ENCODE data around the gene KIF17. TPM values are rescaled to one million over a fixed set of nuclear protein-coding genes. Genes with fewer than 3 reads are reported as not detected.

KIF17 gene
- total and polyA plus RNA-seq, 2 of the 8 experiments (the other 6 are each of a cell fraction or from before 2014, with no cell fraction given), result 6.9 to 10.4 TPM

DNA sequence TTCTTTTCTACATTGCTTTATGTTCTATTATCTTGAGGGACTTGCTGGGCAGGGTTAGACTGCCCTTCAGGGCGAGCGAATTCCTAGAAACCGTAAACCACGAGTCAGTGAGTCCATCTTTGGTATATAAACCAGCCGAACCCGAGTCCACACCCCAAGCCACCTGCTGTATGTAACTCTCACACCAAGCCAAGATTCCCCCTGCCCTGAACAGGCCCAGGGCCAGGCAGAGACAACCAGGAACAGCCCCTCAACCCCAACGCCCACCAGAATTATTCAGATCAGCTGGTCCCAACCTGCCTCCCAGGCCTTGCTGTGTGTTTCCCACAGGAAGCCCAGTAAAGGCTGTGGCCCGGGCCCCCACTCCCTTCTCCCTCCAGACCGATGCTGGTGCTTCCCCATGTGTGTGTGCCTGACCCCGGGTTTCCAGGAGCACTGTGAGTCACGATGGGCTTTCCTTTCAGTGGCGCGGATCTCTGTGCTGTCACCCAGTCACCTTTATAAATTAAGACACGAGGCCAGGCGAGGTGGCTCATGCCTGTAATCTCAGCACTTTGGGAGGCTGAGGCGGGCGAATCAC is 17.1 kb downstream of the KIF17 start (continued):
- TF ChIP-seq CTCF (IDR thresholded peaks at IDR 0.05; ENCODE audit: control extremely low read depth in 1 of 3, insufficient read depth in 1 of 3, low read depth in 1 of 3, low read length in 3 of 3), result no peak
- no peak for TF ChIP-seq NANOG (IDR thresholded peaks at IDR 0.05; ENCODE audit: insufficient read depth, low read depth, low read length, poor library complexity, severe bottlenecking)
- TF ChIP-seq SP2 (IDR thresholded peaks at IDR 0.05; ENCODE audit: low read length), result no peak
- TF ChIP-seq, protein P1, sequence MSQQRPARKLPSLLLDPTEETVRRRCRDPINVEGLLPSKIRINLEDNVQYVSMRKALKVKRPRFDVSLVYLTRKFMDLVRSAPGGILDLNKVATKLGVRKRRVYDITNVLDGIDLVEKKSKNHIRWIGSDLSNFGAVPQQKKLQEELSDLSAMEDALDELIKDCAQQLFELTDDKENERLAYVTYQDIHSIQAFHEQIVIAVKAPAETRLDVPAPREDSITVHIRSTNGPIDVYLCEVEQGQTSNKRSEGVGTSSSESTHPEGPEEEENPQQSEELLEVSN (IDR thresholded peaks at IDR 0.05), result no peak
- no peak for TF ChIP-seq CBX8 (IDR thresholded peaks at IDR 0.05; ENCODE audit: borderline replicate concordance, low read depth, low read length)
- TF ChIP-seq ASH2L (IDR thresholded peaks at IDR 0.05; ENCODE audit: low read length), result no peak
